NT2/D1 (cell line): ENCODE data around the gene BFSP1.

ENCODE experiments used
- SUZ12 ChIP-seq: IDR thresholded peaks from 2 replicates; pipeline ENCODE4 v1.6.1; 2011; ENCODE audit not compliant: insufficient read length, insufficient read depth; ENCODE audit errors: extremely low read depth
- YY1 ChIP-seq: IDR thresholded peaks from 2 replicates; pipeline ENCODE4 v1.6.1; 2011; ENCODE audit not compliant: insufficient read length, insufficient read depth

GRCh38 chr20:17471606-17472187 is 59.5 kb downstream of the BFSP1 start:
- TF ChIP-seq YY1 (no peak), SUZ12 (no peak)
